ENCODE results near the gene MYOT. TPM values are rescaled to one million over a fixed set of nuclear protein-coding genes. Genes with fewer than 3 reads are reported as not detected.

MYOT gene
- total RNA-seq, 2 donors from 2014 or later = 16.3 to 16.4 TPM

DNA sequence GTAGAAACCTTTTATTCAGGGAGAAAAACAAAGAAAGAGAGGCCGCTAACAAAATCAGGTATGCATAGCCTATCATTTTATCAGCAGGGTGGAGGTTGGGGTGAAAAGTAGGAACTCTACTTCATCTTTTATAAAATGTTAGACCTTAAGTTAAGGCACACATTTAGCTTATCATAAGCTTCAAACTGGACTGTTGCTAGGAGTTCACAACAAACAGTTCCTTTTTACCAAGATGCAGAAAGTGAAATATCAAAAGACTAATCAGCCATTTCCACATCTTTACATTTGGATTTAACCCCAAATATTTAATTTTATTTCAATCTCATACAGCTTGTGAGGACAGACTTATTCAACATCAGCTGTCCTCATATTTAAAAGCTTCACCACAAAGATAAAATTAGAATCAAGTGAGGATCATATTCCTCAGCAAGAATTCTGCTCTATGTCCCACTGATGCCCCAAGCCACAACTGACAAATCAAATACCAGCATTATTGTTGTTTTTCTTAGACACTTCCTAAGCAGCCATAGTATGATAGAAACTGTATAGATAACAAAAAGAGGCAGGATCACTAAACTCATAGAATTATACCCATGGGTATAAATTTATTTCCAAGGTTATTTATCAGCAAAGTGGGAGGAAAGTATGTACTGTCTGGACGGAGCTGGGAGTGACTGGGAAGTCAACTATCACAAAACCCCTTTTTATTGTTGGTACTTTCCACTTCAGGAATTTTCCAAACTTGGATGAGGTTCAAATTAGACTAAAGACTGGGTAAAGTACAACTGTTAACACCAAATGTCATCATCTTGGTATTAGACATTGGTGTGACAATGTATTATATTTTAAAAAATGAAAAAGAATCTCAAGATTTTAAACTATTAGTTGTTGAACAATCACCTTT is 29.9 kb upstream of the MYOT start:
- Histone ChIP-seq H3K27me3 (replicated peaks; ENCODE audit: insufficient read depth) (no peaks in the 10 kb centered on the region), H3K4me1 (ENCODE audit: control insufficient read depth in 1 of 2, low read depth in 2 of 2) (peaks cover 32 to 59% of the 10 kb centered on the region in 2 donors), H3K4me3 (no peak overlapping the region), H3K9me3 (no peaks in the 10 kb centered on the region), H3K27ac (peak overlapping the region; percentile 69 to 74), H3K36me3 (no peaks in the 10 kb centered on the region)
- ATAC-seq (ENCODE audit: insufficient number of reproducible peaks, low FRiP score, low read depth) (no peak), DNase-seq (ENCODE audit: low spot score) (no peak)
- TF ChIP-seq, protein P1, sequence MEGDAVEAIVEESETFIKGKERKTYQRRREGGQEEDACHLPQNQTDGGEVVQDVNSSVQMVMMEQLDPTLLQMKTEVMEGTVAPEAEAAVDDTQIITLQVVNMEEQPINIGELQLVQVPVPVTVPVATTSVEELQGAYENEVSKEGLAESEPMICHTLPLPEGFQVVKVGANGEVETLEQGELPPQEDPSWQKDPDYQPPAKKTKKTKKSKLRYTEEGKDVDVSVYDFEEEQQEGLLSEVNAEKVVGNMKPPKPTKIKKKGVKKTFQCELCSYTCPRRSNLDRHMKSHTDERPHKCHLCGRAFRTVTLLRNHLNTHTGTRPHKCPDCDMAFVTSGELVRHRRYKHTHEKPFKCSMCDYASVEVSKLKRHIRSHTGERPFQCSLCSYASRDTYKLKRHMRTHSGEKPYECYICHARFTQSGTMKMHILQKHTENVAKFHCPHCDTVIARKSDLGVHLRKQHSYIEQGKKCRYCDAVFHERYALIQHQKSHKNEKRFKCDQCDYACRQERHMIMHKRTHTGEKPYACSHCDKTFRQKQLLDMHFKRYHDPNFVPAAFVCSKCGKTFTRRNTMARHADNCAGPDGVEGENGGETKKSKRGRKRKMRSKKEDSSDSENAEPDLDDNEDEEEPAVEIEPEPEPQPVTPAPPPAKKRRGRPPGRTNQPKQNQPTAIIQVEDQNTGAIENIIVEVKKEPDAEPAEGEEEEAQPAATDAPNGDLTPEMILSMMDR (IDR thresholded peaks at IDR 0.05) = no peak

DNA sequence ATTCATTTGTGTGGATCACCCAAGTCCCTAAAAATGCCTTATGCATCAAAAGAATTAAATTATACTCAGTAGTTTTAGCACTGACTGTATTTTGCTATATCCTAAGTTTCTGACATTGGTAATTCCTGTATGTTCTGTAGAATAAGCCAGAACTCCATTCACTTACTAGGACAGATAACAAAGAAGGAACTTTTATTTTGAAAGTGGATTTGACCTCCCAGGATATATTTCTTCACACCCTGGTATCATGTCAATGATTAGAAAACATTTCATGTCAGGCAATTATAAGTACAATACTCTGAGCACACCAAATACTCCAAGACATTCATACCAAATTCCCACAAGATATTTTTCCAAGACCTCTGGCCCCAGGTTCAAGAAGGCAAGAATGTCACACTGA is 28.7 kb upstream of the MYOT start:
- TF ChIP-seq, protein P1 (IDR thresholded peaks at IDR 0.05) = no peak
- Histone ChIP-seq H3K4me3 (no peak overlapping the region), H3K36me3 (no peaks in the 10 kb centered on the region), H3K4me1 (ENCODE audit: control insufficient read depth in 1 of 2, low read depth in 2 of 2) (peaks cover 20 to 47% of the 10 kb centered on the region in 2 donors), H3K27ac (no peak overlapping the region), H3K9me3 (no peaks in the 10 kb centered on the region), H3K27me3 (replicated peaks; ENCODE audit: insufficient read depth) (no peaks in the 10 kb centered on the region)
- DNase-seq (ENCODE audit: low spot score) (no peak), ATAC-seq (ENCODE audit: insufficient number of reproducible peaks, low FRiP score, low read depth) (no peak)

DNA sequence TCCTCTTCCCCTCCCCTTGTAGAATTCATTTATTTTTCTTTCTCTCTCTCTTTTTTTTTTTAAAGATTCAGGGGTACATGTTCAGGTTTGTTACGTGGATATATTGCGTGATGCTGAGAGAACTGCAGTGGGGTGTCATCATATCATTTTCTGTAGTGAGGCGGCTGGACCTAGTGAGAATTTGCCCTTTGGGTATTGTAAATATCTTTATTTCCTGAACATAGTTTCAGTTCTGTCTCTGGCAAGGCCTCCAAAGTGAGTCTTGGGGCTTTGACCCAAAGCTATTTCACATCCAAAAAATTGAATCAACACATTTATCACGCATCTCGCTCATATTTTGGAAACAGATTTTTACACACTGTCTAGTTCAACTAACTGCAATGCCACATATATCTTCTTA is 25.4 kb upstream of the MYOT start:
- DNase-seq (ENCODE audit: low spot score) (no peak), ATAC-seq (ENCODE audit: insufficient number of reproducible peaks, low FRiP score, low read depth) (no peak)
- peaks cover 7 to 17% of the 10 kb centered on the region in 2 donors for H3K4me1 ChIP-seq (ENCODE audit: control insufficient read depth in 1 of 2, low read depth in 2 of 2)

DNA sequence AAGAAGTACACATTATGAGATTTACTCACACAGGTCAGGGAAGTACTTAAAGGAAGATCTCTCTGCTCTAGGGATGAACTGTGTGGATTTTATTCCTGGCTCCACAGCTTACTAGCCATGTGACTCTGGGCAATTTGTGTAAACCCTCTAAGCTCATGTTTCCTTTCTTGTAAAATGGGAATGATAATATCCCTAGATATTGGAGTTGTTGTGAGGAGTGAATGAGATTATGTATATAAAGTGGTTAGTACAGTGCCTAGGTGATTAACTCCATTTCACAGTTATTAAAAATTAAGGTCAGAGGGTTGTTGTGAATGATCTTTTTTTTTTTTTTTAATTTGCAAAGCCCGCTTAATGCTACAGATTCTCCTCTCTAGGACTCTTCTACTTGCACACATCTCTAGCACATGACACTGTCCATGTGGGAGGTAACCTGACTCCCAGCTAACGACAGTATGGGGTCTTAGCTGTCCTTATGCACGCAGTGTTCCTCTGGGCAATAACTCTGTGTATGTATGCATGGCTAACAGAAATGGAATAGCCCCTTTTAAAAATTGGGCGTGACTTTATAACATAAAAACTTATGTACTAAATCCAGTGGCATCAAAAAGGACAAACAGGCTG is 23.9 kb upstream of the MYOT start:
- DNase-seq (ENCODE audit: low spot score) (no peak), ATAC-seq (ENCODE audit: insufficient number of reproducible peaks, low FRiP score, low read depth) (no peak)
- H3K4me3 ChIP-seq = no peak overlapping the region
- peaks cover 0 to 5% of the 10 kb centered on the region in 2 donors for H3K4me1 ChIP-seq (ENCODE audit: control insufficient read depth in 1 of 2, low read depth in 2 of 2)
- no peaks in the 10 kb centered on the region for H3K27me3 ChIP-seq (replicated peaks; ENCODE audit: insufficient read depth)
- H3K9me3 ChIP-seq = no peaks in the 10 kb centered on the region
- H3K36me3 ChIP-seq = no peaks in the 10 kb centered on the region
- H3K27ac ChIP-seq = no peak overlapping the region
- TF ChIP-seq, protein P1 (IDR thresholded peaks at IDR 0.05) = no peak

More for the DNA sequence above, 25.4 kb upstream of the MYOT start:
- TF ChIP-seq, protein P1 (IDR thresholded peaks at IDR 0.05) = no peak
- no peaks in the 10 kb centered on the region for H3K36me3 ChIP-seq
- H3K9me3 ChIP-seq = no peaks in the 10 kb centered on the region
- H3K27ac ChIP-seq = no peak overlapping the region
- H3K4me3 ChIP-seq = no peak overlapping the region
- no peaks in the 10 kb centered on the region for H3K27me3 ChIP-seq (replicated peaks; ENCODE audit: insufficient read depth)

DNA sequence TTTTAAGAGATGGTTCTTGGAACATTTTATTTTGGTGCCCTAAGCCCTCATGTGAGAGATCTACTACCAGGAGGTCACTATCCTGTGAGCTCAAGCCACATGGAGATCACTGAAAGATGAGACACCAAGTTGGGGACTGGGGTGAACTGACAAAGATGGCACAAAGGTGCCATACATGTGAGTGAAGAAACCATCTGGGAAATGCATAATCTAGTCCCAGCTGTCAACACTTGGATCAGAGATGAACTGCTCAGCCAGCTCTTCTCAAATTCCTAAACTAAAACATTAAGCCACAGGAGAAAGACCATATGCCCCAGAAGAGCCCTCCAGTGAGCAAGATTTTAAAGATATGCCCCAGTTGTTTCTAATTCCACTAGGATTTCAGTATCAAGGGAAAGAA is 22.2 kb upstream of the MYOT start:
- no peak for ATAC-seq (ENCODE audit: insufficient number of reproducible peaks, low FRiP score, low read depth)
- TF ChIP-seq, protein P1 (IDR thresholded peaks at IDR 0.05) = no peak
- Histone ChIP-seq H3K9me3 (no peaks in the 10 kb centered on the region), H3K36me3 (no peaks in the 10 kb centered on the region), H3K4me3 (no peak overlapping the region), H3K4me1 (ENCODE audit: control insufficient read depth in 1 of 2, low read depth in 2 of 2) (no peaks in the 10 kb centered on the region), H3K27ac (no peak overlapping the region), H3K27me3 (replicated peaks; ENCODE audit: insufficient read depth) (no peaks in the 10 kb centered on the region)
- DNase-seq (ENCODE audit: low spot score) = no peak
